GM12878 (cell line): ENCODE data around the gene ELOA2. TPM values are rescaled to one million over a fixed set of nuclear protein-coding genes. Genes with fewer than 3 reads are reported as not detected.
A peak's percentile ranks its signal among the peaks of the same experiment; 100 is the strongest.

ENCODE experiments used
- BMI1 ChIP-seq: fragments of 450-650 bp; IDR thresholded peaks from 2 replicates; pipeline ENCODE4 v1.6.1; 2016; ENCODE audit warnings: mild to moderate bottlenecking, moderate library complexity, borderline replicate concordance
- PML ChIP-seq: IDR thresholded peaks from 2 replicates; pipeline ENCODE4 v1.6.1; 2012; ENCODE audit warnings: low read length, inconsistent platforms
- SMC3 ChIP-seq: IDR thresholded peaks from 2 replicates; pipeline ENCODE4 v1.6.1; 2011; ENCODE audit warnings: low read length, improper control_type of control experiment, borderline replicate concordance
- ZNF622 ChIP-seq: fragments of 450-650 bp; IDR thresholded peaks from 2 replicates; pipeline ENCODE4 v1.6.1; 2017; ENCODE audit warnings: mild to moderate bottlenecking, inconsistent platforms
- polyA plus RNA-seq, 11 experiments: library from polyadenylated mRNA; depleted of rRNA in 4 of 11; unstranded in 6 of 11; stranded (reverse) in 5 of 11; fragments of >200 nt; fragmentation: Nextera tagmentation in 4 of 11; fragmentation: Illumina TruSeq in 1 of 11; extraction: Ambion mirVana in 4 of 11; extraction: Trizol in 1 of 11; gene quantifications; 1 replicate in 1 of 11; 2 replicates in 10 of 11; pipeline versions ENCODE4 v1.2.1 to v1.2.3, GENCODE V29; 2011 to 2016; ENCODE audit warnings: inconsistent platforms in 2 of 11, missing spikeins in 2 of 11, low read depth in 1 of 11
- total RNA-seq, 4 experiments: library from RNA; depleted of rRNA in 3 of 4; stranded (reverse); fragments of >200 nt in 3 of 4; fragmentation: Illumina TruSeq in 1 of 4; extraction: Trizol in 1 of 4; gene quantifications; 2 replicates each; pipeline versions ENCODE4 v1.2.1 to v1.2.3, GENCODE V29; 2013 to 2021
- TF ChIP-seq, protein P1 (sequence below): fragments of 150-350 bp; IDR thresholded peaks from 2 replicates; pipeline ENCODE4 v1.6.1; 2014; ENCODE audit warnings: mild to moderate bottlenecking, low read depth, low read length
- TF ChIP-seq, protein P2 (sequence below): IDR thresholded peaks from 2 replicates; pipeline ENCODE4 v1.6.1; 2012; ENCODE audit warnings: improper control_type of control experiment, low read depth, low read length; ENCODE audit not compliant: insufficient replicate concordance
- TF ChIP-seq, protein P3 (sequence below): fragments of 450-650 bp; IDR thresholded peaks from 2 replicates; pipeline ENCODE4 v1.6.1; 2018; ENCODE audit warnings: borderline replicate concordance, mild to moderate bottlenecking; ENCODE audit not compliant: partially characterized antibody

ELOA2 gene
- total and polyA plus RNA-seq, 10 of the 15 experiments (the other 5 are each of a cell fraction or from before 2014, with no cell fraction given) = not detected

DNA sequence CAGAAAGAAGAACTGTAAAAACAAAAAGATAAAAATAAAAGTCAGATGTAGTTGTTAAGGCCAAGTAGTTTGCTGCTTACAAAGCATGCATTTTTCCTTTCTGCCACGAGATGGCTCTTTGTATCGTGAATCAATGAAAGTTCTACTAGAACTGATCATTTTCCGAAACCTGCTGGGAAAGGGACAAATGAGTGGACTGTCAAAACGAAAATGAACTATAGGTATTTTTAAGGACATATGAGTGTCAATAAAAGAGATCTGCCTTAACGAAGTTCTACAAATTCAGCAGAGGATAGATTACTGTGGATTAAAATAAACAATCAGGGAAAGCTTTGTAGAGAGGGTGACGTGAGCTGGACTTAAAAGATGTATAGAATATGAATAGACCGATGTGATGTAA, 15.0 kb upstream of the ELOA2 start (continued):
- TF ChIP-seq, protein P1, sequence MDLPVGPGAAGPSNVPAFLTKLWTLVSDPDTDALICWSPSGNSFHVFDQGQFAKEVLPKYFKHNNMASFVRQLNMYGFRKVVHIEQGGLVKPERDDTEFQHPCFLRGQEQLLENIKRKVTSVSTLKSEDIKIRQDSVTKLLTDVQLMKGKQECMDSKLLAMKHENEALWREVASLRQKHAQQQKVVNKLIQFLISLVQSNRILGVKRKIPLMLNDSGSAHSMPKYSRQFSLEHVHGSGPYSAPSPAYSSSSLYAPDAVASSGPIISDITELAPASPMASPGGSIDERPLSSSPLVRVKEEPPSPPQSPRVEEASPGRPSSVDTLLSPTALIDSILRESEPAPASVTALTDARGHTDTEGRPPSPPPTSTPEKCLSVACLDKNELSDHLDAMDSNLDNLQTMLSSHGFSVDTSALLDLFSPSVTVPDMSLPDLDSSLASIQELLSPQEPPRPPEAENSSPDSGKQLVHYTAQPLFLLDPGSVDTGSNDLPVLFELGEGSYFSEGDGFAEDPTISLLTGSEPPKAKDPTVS = no peak
- TF ChIP-seq, protein P2, sequence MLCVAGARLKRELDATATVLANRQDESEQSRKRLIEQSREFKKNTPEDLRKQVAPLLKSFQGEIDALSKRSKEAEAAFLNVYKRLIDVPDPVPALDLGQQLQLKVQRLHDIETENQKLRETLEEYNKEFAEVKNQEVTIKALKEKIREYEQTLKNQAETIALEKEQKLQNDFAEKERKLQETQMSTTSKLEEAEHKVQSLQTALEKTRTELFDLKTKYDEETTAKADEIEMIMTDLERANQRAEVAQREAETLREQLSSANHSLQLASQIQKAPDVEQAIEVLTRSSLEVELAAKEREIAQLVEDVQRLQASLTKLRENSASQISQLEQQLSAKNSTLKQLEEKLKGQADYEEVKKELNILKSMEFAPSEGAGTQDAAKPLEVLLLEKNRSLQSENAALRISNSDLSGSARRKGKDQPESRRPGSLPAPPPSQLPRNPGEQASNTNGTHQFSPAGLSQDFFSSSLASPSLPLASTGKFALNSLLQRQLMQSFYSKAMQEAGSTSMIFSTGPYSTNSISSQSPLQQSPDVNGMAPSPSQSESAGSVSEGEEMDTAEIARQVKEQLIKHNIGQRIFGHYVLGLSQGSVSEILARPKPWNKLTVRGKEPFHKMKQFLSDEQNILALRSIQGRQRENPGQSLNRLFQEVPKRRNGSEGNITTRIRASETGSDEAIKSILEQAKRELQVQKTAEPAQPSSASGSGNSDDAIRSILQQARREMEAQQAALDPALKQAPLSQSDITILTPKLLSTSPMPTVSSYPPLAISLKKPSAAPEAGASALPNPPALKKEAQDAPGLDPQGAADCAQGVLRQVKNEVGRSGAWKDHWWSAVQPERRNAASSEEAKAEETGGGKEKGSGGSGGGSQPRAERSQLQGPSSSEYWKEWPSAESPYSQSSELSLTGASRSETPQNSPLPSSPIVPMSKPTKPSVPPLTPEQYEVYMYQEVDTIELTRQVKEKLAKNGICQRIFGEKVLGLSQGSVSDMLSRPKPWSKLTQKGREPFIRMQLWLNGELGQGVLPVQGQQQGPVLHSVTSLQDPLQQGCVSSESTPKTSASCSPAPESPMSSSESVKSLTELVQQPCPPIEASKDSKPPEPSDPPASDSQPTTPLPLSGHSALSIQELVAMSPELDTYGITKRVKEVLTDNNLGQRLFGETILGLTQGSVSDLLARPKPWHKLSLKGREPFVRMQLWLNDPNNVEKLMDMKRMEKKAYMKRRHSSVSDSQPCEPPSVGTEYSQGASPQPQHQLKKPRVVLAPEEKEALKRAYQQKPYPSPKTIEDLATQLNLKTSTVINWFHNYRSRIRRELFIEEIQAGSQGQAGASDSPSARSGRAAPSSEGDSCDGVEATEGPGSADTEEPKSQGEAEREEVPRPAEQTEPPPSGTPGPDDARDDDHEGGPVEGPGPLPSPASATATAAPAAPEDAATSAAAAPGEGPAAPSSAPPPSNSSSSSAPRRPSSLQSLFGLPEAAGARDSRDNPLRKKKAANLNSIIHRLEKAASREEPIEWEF = no peak
- TF ChIP-seq ZNF622 (no peak), SMC3 (peak; percentile 63), PML (no peak), BMI1 (peak; percentile 77)
- TF ChIP-seq, protein P3, sequence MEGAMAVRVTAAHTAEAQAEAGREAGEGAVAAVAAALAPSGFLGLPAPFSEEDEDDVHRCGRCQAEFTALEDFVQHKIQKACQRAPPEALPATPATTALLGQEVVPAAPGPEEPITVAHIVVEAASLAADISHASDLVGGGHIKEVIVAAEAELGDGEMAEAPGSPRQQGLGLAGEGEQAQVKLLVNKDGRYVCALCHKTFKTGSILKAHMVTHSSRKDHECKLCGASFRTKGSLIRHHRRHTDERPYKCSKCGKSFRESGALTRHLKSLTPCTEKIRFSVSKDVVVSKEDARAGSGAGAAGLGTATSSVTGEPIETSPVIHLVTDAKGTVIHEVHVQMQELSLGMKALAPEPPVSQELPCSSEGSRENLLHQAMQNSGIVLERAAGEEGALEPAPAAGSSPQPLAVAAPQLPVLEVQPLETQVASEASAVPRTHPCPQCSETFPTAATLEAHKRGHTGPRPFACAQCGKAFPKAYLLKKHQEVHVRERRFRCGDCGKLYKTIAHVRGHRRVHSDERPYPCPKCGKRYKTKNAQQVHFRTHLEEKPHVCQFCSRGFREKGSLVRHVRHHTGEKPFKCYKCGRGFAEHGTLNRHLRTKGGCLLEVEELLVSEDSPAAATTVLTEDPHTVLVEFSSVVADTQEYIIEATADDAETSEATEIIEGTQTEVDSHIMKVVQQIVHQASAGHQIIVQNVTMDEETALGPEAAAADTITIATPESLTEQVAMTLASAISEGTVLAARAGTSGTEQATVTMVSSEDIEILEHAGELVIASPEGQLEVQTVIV = no peak
